Cardiac muscle cell (in vitro differentiated cells and primary cell): ENCODE data around the gene SNUPN. TPM values are rescaled to one million over a fixed set of nuclear protein-coding genes. Genes with fewer than 3 reads are reported as not detected.

Experiments
- DNase-seq, 2 donors: peaks; one replicate each; pipeline versions ENCODE4 v3.0.0 to v3.0.0-alpha.2; 2010 to 2017; ENCODE audit warnings: low read depth in 1 of 2, low spot score in 1 of 2
- H3K27ac ChIP-seq: fragments of 200-600 bp; sonication (generic); 2 replicates; pipeline ENCODE4 v1.5.1; 2016
- H3K27me3 ChIP-seq: fragments of 200-600 bp; sonication (generic); 2 replicates; pipeline ENCODE4 v1.6.0; 2016; ENCODE audit warnings: control low read depth
- H3K36me3 ChIP-seq: fragments of 200-600 bp; sonication (generic); 2 replicates; pipeline ENCODE4 v1.5.1; 2016; ENCODE audit warnings: control low read depth
- H3K4me1 ChIP-seq: fragments of 200-600 bp; sonication (generic); 2 replicates; pipeline ENCODE4 v1.8.1; 2017; ENCODE audit warnings: low read depth, mild to moderate bottlenecking, mixed run types
- H3K4me3 ChIP-seq: fragments of 200-600 bp; sonication (generic); 2 replicates; pipeline ENCODE4 v1.5.1; 2016; ENCODE audit warnings: mild to moderate bottlenecking
- H3K9me3 ChIP-seq: fragments of 200-600 bp; sonication (generic); 2 replicates; pipeline ENCODE4 v1.5.1; 2017; ENCODE audit warnings: low read depth, mild to moderate bottlenecking, control low read depth
- CTCF ChIP-seq: IDR thresholded peaks from 2 replicates; pipeline ENCODE4 v1.5.1; 2012; ENCODE audit warnings: low read depth, mild to moderate bottlenecking, low read length
- polyA plus RNA-seq: library from polyadenylated mRNA; unstranded; fragments of >200 nt; fragmentation: Nextera tagmentation; extraction: Ambion mirVana; gene quantifications from 2 replicates; pipeline ENCODE4 v1.2.1, GENCODE V29; 2016
- total RNA-seq: library from RNA; depleted of rRNA; stranded (reverse); fragments of >200 nt; gene quantifications from 2 replicates; pipeline ENCODE4 v1.2.3, GENCODE V29; 2016

Gene SNUPN
- total RNA-seq (16.8 and 20.2 TPM in 2 replicates), polyA plus RNA-seq (28.0 and 29.4 TPM in 2 replicates)

- Histone ChIP-seq H3K9me3 (no peaks in the 10 kb centered on the region), H3K4me3 (peak within 1 kb of the TSS; percentile 90), H3K27ac (peak within 1 kb of the TSS; percentile 92), H3K4me1 (no peaks in the 10 kb centered on the region), H3K36me3 (no peaks in the 10 kb centered on the region), H3K27me3 (no peaks in the 10 kb centered on the region)
- DNase-seq = peak; percentile 95 to 96
- TF ChIP-seq CTCF = no peak
These were observed at the start of gene SNUPN for GRCh38 chr15:75625542-75626347. TSS of gene SNUPN (minus strand) at chr15:75625725. CDS start at chr15:75621051, 4,674 bp downstream.

GRCh38 chr15:75674366-75674765 is 48.8 kb upstream of the SNUPN start:
- no peak overlapping the region for H3K4me3 ChIP-seq
- H3K36me3 ChIP-seq = no peaks in the 10 kb centered on the region
- peaks cover 32% of the 10 kb centered on the region for H3K4me1 ChIP-seq
- peak overlapping the region; percentile 96 for H3K27ac ChIP-seq
- no peak for DNase-seq
- TF ChIP-seq CTCF = no peak
- no peaks in the 10 kb centered on the region for H3K27me3 ChIP-seq
- no peaks in the 10 kb centered on the region for H3K9me3 ChIP-seq

- DNase-seq = peak in 1 of 2 donors; percentile 92
- H3K27ac ChIP-seq = peak overlapping the region; percentile 96
- H3K27me3 ChIP-seq = no peaks in the 10 kb centered on the region
- H3K9me3 ChIP-seq = no peaks in the 10 kb centered on the region
- peaks cover 32% of the 10 kb centered on the region for H3K4me1 ChIP-seq
- no peak for TF ChIP-seq CTCF
- no peaks in the 10 kb centered on the region for H3K36me3 ChIP-seq
- H3K4me3 ChIP-seq = no peak overlapping the region
These were observed 48.1 kb upstream of the SNUPN start for GRCh38 chr15:75673426-75674235.

GRCh38 chr15:75672646-75673425 is 47.3 kb upstream of the SNUPN start:
- peak; percentile 56 to 89 for DNase-seq
- Histone ChIP-seq H3K4me3 (no peak overlapping the region), H3K9me3 (no peaks in the 10 kb centered on the region), H3K4me1 (peaks cover 32% of the 10 kb centered on the region), H3K27ac (peak overlapping the region; percentile 96), H3K36me3 (no peaks in the 10 kb centered on the region), H3K27me3 (no peaks in the 10 kb centered on the region)
- no peak for TF ChIP-seq CTCF
